Caco-2 (cell line): ENCODE results near the gene BZW2. TPM values are rescaled to one million over a fixed set of nuclear protein-coding genes. Genes with fewer than 3 reads are reported as not detected.

Experiments
- BruUV-seq: library from RNA; stranded (reverse); fragments of 400-500 nt; replicated peaks from 2 replicates; lab custom pipeline; 2021; lab: Mats Ljungman, UMichigan
- CTCF ChIA-PET: fragments of 300-600 bp; sonication (Branson Sonifier 250); formaldehyde crosslinking; loops from one replicate; lab custom pipeline; 2022; ENCODE audit warnings: antibody characterized with exemption; lab: Charles Lee
- POLR2A ChIA-PET: fragments of 300-600 bp; sonication (Branson Sonifier 250); formaldehyde crosslinking; loops from one replicate; lab custom pipeline; 2022; ENCODE audit warnings: antibody characterized with exemption; lab: Charles Lee
- DNase-seq, 2 experiments: peaks; one replicate each; pipeline versions ENCODE4 v3.0.0 to v3.0.0-alpha.2; 2020 to 2022
- H3K27me3 ChIP-seq: replicated peaks from 2 replicates; pipeline ENCODE4 v1.6.0; 2011; ENCODE audit warnings: low read length; ENCODE audit not compliant: control insufficient read depth, insufficient read depth
- H3K36me3 ChIP-seq: 2 replicates; pipeline ENCODE4 v1.5.1; 2011; ENCODE audit warnings: low read length; ENCODE audit not compliant: control insufficient read depth, insufficient read depth
- H3K4me1 ChIP-seq: fragments of 250-450 bp; sonication (Bioruptor Pico); 2 replicates; pipeline ENCODE4 v1.5.1; 2020; ENCODE audit warnings: mild to moderate bottlenecking
- H3K4me3 ChIP-seq: 2 replicates; pipeline ENCODE4 v1.5.1; 2011; ENCODE audit warnings: low read depth, mild to moderate bottlenecking, control low read depth, low read length
- H3K9me3 ChIP-seq: fragments of 250-450 bp; sonication (Bioruptor Pico); 2 replicates; pipeline ENCODE4 v1.5.1; 2020; ENCODE audit warnings: mild to moderate bottlenecking, moderate library complexity
- H3K27ac Mint-ChIP-seq: one replicate; pipeline ENCODE4 v1.8.0; 2022; ENCODE audit warnings: mixed read lengths; ENCODE audit not compliant: unreplicated experiment
- H3K27me3 Mint-ChIP-seq: one replicate; pipeline ENCODE4 v1.8.0; 2022; ENCODE audit warnings: mixed read lengths; ENCODE audit not compliant: insufficient read depth, unreplicated experiment
- H3K36me3 Mint-ChIP-seq: one replicate; pipeline ENCODE4 v1.8.0; 2022; ENCODE audit warnings: mild to moderate bottlenecking, mixed read lengths; ENCODE audit not compliant: insufficient read depth, unreplicated experiment
- H3K4me1 Mint-ChIP-seq: one replicate; pipeline ENCODE4 v1.8.0; 2022; ENCODE audit warnings: low read depth, mixed read lengths; ENCODE audit not compliant: unreplicated experiment
- H3K4me3 Mint-ChIP-seq: one replicate; pipeline ENCODE4 v1.8.0; 2022; ENCODE audit warnings: mild to moderate bottlenecking, moderate library complexity, mixed read lengths; ENCODE audit not compliant: unreplicated experiment
- H3K9me3 Mint-ChIP-seq: one replicate; pipeline ENCODE4 v1.8.0; 2022; ENCODE audit warnings: mixed read lengths; ENCODE audit not compliant: unreplicated experiment
- intact Hi-C: fragments of 100-400 bp; cut with micrococcal nuclease; formaldehyde crosslinking; loops from one replicate; pipeline ENCODE4 v1.10.0; 2022; ENCODE audit not compliant: unreplicated experiment
- total RNA-seq: library from RNA; stranded (reverse); gene quantifications from 2 replicates; pipeline ENCODE4 v1.2.3, GENCODE V29; 2022
- TF ChIP-seq, protein P1 (sequence below), 2 experiments: fragments of 200-600 bp in 1 of 2; IDR thresholded peaks; 1 replicate in 1 of 2; 2 replicates in 1 of 2; pipeline versions ENCODE4 v1.5.1 to v1.8.0; 2011 to 2022; ENCODE audit warnings: antibody characterized with exemption in 1 of 2, control low read depth in 1 of 2, inconsistent platforms in 1 of 2, low read depth in 1 of 2, low read length in 1 of 2, mild to moderate bottlenecking in 1 of 2, moderate library complexity in 1 of 2; ENCODE audit not compliant: insufficient read depth in 1 of 2, severe bottlenecking in 1 of 2, unreplicated experiment in 1 of 2

BZW2 gene
- total RNA-seq, 1 experiment from 2014 or later: 148 TPM

DNA sequence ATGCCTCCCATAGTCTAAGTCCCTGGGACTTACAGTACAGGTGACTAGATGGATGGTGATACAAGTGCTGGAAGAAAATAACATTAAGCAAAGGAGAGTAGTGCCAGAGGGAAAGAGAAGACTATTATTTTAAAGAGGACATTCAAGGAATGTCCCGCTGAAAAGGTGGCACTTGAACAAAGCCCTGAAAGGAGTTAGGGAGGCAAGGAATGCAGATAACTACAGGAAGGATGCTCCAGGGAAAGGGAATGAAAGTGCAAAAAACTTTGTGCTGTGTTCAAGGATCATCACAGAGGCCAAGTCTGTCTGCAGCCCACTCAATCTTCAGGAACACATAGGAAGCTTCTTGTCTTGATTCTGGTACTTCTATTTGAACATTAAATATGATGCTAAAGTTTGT lies 15.3 kb upstream of the BZW2 start:
- Mint-ChIP-seq H3K27ac (no peak overlapping the region), H3K4me3 (no peak overlapping the region), H3K27me3 (no peaks in the 10 kb centered on the region), H3K4me1 (peaks cover 7% of the 10 kb centered on the region), H3K36me3 (peaks cover 44% of the 10 kb centered on the region), H3K9me3 (no peaks in the 10 kb centered on the region)
- TF ChIP-seq, protein P1, sequence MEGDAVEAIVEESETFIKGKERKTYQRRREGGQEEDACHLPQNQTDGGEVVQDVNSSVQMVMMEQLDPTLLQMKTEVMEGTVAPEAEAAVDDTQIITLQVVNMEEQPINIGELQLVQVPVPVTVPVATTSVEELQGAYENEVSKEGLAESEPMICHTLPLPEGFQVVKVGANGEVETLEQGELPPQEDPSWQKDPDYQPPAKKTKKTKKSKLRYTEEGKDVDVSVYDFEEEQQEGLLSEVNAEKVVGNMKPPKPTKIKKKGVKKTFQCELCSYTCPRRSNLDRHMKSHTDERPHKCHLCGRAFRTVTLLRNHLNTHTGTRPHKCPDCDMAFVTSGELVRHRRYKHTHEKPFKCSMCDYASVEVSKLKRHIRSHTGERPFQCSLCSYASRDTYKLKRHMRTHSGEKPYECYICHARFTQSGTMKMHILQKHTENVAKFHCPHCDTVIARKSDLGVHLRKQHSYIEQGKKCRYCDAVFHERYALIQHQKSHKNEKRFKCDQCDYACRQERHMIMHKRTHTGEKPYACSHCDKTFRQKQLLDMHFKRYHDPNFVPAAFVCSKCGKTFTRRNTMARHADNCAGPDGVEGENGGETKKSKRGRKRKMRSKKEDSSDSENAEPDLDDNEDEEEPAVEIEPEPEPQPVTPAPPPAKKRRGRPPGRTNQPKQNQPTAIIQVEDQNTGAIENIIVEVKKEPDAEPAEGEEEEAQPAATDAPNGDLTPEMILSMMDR (IDR thresholded peaks at IDR 0.05; ENCODE audit: insufficient read depth in 1 of 2, low read depth in 1 of 2, low read length in 1 of 2, severe bottlenecking in 1 of 2, unreplicated experiment in 1 of 2): no peak
- no TSS peak for BruUV-seq
- Histone ChIP-seq H3K4me1 (no peaks in the 10 kb centered on the region), H3K4me3 (no peak overlapping the region), H3K27me3 (no peaks in the 10 kb centered on the region), H3K9me3 (no peaks in the 10 kb centered on the region), H3K36me3 (peaks cover 1% of the 10 kb centered on the region; the same call in 1 of the 2 replicates)
- intact Hi-C loops: no loop called here
- POLR2A ChIA-PET: no interaction called here
- CTCF ChIA-PET: no interaction called here
- no peak for DNase-seq

DNA sequence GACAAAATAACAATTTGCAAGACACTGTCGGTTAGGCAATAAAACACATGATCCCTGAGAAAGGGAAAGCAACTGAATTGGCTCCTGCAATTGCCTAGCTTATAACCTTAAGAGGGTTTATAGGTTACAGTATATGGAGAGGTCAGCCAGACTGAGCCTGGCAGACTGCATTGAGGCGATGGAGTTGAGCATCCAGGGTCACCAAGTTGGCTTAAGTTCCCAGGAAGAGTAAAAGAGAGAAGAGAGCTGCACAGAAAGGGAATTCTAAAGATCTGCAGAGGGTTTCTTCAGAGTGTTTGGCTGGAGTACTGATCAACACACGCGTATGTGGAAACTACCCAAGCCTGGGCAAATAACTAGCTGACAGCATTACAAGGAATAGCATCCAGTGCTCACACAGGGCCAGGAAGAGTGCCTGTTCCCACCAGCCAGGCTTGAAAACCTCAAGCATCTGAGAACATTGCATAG lies 11.7 kb upstream of the BZW2 start:
- no peak overlapping the region for H3K27ac Mint-ChIP-seq
- CTCF ChIA-PET: no interaction called here

DNA sequence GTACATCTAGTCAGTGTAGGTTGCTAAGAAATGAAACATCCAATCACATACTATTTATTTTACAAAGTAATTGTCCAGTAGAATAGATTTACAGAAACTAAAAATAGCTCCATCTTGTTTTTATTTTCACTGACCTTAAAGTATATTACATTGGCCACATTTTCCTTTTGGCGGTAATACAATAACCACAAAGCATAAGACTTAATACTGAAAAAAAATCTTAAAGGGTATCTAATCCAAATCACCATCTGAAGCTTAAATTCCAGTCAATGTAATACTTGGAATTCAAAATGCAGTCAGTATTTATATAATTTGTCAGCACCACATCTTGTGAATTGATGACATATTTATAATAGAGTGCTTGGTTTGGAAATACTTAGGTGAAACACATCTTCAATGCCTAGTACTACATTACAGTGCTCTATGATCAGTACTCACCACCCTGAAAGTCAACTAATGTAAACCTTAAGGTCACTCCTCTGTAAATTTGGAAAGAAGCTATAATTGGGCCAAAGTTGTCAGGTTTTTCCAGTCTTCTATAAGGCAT lies 9.4 kb upstream of the BZW2 start:
- Histone ChIP-seq H3K4me3 (no peak overlapping the region), H3K4me1 (peaks cover 25% of the 10 kb centered on the region), H3K9me3 (no peaks in the 10 kb centered on the region), H3K36me3 (no peaks in the 10 kb centered on the region; the same call in 1 of the 2 replicates), H3K27me3 (no peaks in the 10 kb centered on the region)
- Mint-ChIP-seq H3K4me3 (no peak overlapping the region), H3K36me3 (peaks cover 37% of the 10 kb centered on the region), H3K9me3 (no peaks in the 10 kb centered on the region), H3K27me3 (no peaks in the 10 kb centered on the region), H3K27ac (no peak overlapping the region), H3K4me1 (peaks cover 32% of the 10 kb centered on the region)
- no peak for DNase-seq
- intact Hi-C loops: no loop called here
- BruUV-seq: no TSS peak
- ChIA-PET CTCF (no interaction called here), POLR2A (no interaction called here)
- TF ChIP-seq, protein P1 (IDR thresholded peaks at IDR 0.05; ENCODE audit: insufficient read depth in 1 of 2, low read depth in 1 of 2, low read length in 1 of 2, severe bottlenecking in 1 of 2, unreplicated experiment in 1 of 2): no peak

More for the DNA sequence above, 11.7 kb upstream of the BZW2 start:
- no peak for DNase-seq
- TF ChIP-seq, protein P1 (IDR thresholded peaks at IDR 0.05; ENCODE audit: insufficient read depth in 1 of 2, low read depth in 1 of 2, low read length in 1 of 2, severe bottlenecking in 1 of 2, unreplicated experiment in 1 of 2): no peak
- Histone ChIP-seq H3K4me1 (peaks cover 24% of the 10 kb centered on the region), H3K4me3 (no peak overlapping the region), H3K27me3 (no peaks in the 10 kb centered on the region), H3K9me3 (no peaks in the 10 kb centered on the region), H3K36me3 (no peaks in the 10 kb centered on the region; the same call in 1 of the 2 replicates)
- intact Hi-C loops: no loop called here
- Mint-ChIP-seq H3K27me3 (no peaks in the 10 kb centered on the region), H3K9me3 (no peaks in the 10 kb centered on the region), H3K4me3 (no peak overlapping the region), H3K36me3 (peaks cover 49% of the 10 kb centered on the region), H3K4me1 (peaks cover 28% of the 10 kb centered on the region)
- POLR2A ChIA-PET: no interaction called here
- BruUV-seq: no TSS peak
